GM12874 (cell line): ENCODE data around the gene RGS17.

ENCODE experiments used
- TF ChIP-seq, protein P1 (sequence below): IDR thresholded peaks from 2 replicates; pipeline ENCODE4 v1.5.1; 2011; ENCODE audit warnings: low read depth, mild to moderate bottlenecking, control low read depth, low read length, moderate library complexity; ENCODE audit not compliant: insufficient read depth

The RGS17 gene

GRCh38 chr6:152986978-152987377 lies 144.1 kb downstream of the RGS17 start:
- TF ChIP-seq, protein P1, sequence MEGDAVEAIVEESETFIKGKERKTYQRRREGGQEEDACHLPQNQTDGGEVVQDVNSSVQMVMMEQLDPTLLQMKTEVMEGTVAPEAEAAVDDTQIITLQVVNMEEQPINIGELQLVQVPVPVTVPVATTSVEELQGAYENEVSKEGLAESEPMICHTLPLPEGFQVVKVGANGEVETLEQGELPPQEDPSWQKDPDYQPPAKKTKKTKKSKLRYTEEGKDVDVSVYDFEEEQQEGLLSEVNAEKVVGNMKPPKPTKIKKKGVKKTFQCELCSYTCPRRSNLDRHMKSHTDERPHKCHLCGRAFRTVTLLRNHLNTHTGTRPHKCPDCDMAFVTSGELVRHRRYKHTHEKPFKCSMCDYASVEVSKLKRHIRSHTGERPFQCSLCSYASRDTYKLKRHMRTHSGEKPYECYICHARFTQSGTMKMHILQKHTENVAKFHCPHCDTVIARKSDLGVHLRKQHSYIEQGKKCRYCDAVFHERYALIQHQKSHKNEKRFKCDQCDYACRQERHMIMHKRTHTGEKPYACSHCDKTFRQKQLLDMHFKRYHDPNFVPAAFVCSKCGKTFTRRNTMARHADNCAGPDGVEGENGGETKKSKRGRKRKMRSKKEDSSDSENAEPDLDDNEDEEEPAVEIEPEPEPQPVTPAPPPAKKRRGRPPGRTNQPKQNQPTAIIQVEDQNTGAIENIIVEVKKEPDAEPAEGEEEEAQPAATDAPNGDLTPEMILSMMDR, result no peak

DNA sequence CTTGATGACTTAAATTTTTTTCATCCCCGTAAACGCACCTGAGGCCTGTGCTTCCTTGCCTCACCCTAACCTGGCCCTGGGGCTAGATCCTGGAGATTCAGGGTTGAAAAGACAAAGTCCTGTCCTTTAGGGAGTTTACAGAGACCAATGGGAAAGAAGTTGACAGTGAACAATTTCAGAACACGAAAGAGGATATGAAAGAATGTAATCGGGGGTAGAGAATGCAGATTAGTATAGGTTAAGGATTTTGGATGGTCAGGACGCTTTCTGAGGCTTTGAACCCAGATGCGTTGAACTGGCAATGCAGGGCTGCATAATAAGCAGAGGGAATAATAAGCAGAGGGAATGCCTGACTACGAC lies 146.6 kb downstream of the RGS17 start:
- TF ChIP-seq, protein P1, result no peak

DNA sequence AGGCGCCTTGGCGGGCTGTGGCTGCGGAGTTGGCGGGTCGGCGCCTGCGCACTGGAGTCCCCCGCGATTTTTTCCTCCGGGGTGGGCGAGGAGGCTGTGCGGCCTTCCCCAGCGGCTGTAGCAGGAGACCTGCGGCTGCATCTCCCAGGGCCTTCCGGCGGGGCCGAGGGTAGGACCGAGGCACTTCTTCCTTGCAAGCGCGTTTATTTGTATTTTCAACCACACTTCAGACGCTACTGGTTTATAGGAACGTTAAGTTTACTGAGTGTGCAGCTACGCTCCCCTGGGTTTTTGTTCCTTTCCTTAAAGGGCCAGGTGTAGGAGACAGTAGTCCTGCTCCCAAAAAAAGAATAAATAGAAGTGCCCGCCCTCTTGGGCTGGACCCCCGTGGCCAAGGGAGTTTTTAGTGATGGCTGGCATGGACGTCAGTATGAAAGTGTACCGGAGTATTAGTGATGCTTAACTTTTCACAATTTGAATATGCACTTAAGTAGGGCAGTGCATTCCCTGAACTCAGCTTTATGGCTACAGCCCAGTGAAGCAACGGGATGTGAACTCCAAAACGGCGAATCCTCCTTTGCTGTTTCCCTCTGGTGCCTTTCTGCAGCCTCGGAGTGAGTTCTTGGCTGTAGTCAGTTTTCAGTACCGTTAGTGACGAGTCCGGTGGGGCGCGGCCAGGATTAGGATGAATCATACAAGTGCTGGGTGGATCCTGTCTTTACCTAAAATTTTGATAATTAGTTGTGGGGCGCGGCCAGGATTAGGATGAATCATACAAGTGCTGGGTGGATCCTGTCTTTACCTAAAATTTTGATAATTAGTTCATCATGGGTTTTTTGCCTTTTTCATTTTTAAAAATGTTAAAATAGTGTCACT lies 147.2 kb downstream of the RGS17 start:
- TF ChIP-seq, protein P1, result no peak

- TF ChIP-seq, protein P1, result no peak
Measured at GRCh38 chr6:152982904-152983636, 148.0 kb downstream of the RGS17 start, which contains the start of gene FBXO5. Gene FBXO5, minus strand, starts transcription at chr6:152983041. Its CDS starts 82 bp downstream, at chr6:152982959.

GRCh38 chr6:152981989-152982903 lies 148.8 kb downstream of the RGS17 start:
- TF ChIP-seq, protein P1, result no peak

GRCh38 chr6:152981219-152981618 lies 149.9 kb downstream of the RGS17 start:
- TF ChIP-seq, protein P1, result no peak
